PFSK-1 (cell line): ENCODE results near the gene HBA2.

Source experiments
- FOXP2 ChIP-seq: optimal IDR thresholded peaks from 2 replicates; pipeline ENCODE3; 2011; ENCODE audit warnings: borderline replicate concordance, control low read depth, inconsistent platforms; ENCODE audit not compliant: insufficient read depth; ENCODE audit errors: extremely low read length, extremely low read depth
- POLR2AphosphoS5 ChIP-seq: IDR thresholded peaks from 2 replicates; pipeline ENCODE4 v1.6.1; 2012; ENCODE audit warnings: low read depth, mild to moderate bottlenecking, control low read depth, low read length, moderate library complexity
- REST ChIP-seq, 2 experiments: IDR thresholded peaks; 2 replicates each; pipeline versions ENCODE4 v1.6.1 to v1.8.0; 2011 to 2012; ENCODE audit warnings: low read depth in 2 of 2, low read length in 2 of 2, control low read depth in 1 of 2, inconsistent platforms in 1 of 2, mild to moderate bottlenecking in 1 of 2, moderate library complexity in 1 of 2; ENCODE audit not compliant: insufficient read depth in 1 of 2
- SIN3A ChIP-seq: IDR thresholded peaks from 2 replicates; pipeline ENCODE4 v1.6.1; 2012; ENCODE audit warnings: mild to moderate bottlenecking, low read length, moderate library complexity, borderline replicate concordance; ENCODE audit not compliant: insufficient read depth
- TAF1 ChIP-seq: IDR thresholded peaks from 2 replicates; pipeline ENCODE4 v1.6.1; 2012; ENCODE audit warnings: low read length, control low read depth, borderline replicate concordance; ENCODE audit not compliant: insufficient read depth

GRCh38 chr16:130533-131173 is 42.0 kb upstream of the HBA2 start:
- no peak for TF ChIP-seq POLR2AphosphoS5
- no peak for TF ChIP-seq FOXP2
- TF ChIP-seq REST (IDR thresholded peaks at IDR 0.05; ENCODE audit: insufficient read depth in 1 of 2, low read depth in 2 of 2, low read length in 2 of 2) = no peak
- no peak for TF ChIP-seq TAF1
- no peak for TF ChIP-seq SIN3A
